Endothelial cell of umbilical vein (primary cell): Measurements from ENCODE around the gene IQCN. TPM values are rescaled to one million over a fixed set of nuclear protein-coding genes. Genes with fewer than 3 reads are reported as not detected.

Experiments used
- BruUV-seq: library from RNA; stranded (reverse); fragments of 400-500 nt; replicated peaks from 2 replicates; lab custom pipeline; 2021; lab: Mats Ljungman, UMichigan
- CTCF ChIA-PET: fragments of 300-600, 350-600 bp; sonication (Branson Sonifier 250); formaldehyde crosslinking; loops from one replicate; lab custom pipeline; 2021; ENCODE audit warnings: antibody characterized with exemption, inconsistent platforms; lab: Charles Lee
- POLR2A ChIA-PET: fragments of 300-600, 350-600 bp; sonication (Branson Sonifier 250); formaldehyde crosslinking; loops from one replicate; lab custom pipeline; 2021; ENCODE audit warnings: antibody characterized with exemption, inconsistent platforms; lab: Charles Lee
- DNase-seq: peaks from one replicate; pipeline ENCODE4 v3.0.0-alpha.2; 2011; ENCODE audit warnings: low read depth, low spot score
- FAIRE-seq: peaks from 2 replicates; lab custom pipeline; 2011; peaks lifted over from hg19 to GRCh38; lab: Jason Lieb, UNC
- H2AFZ ChIP-seq: 2 replicates; pipeline ENCODE4 v1.6.0; 2012; ENCODE audit warnings: low read depth, low read length, control low read depth, inconsistent platforms
- H3K27ac ChIP-seq: 2 replicates; pipeline ENCODE4 v1.5.1; 2011; ENCODE audit warnings: low read depth, mild to moderate bottlenecking, control low read depth, low read length, moderate library complexity; ENCODE audit not compliant: insufficient read depth
- H3K27me3 ChIP-seq, 2 experiments: 2 replicates each; pipeline versions ENCODE4 v1.6.0 to v1.6.1; 2011; ENCODE audit warnings: low read length in 2 of 2, mixed read lengths in 1 of 2; ENCODE audit not compliant: control insufficient read depth in 2 of 2, insufficient read depth in 2 of 2
- H3K36me3 ChIP-seq, 2 experiments: 2 replicates in 1 of 2; 3 replicates in 1 of 2; pipeline ENCODE4 v1.5.1; 2011; ENCODE audit warnings: low read length in 2 of 2, mild to moderate bottlenecking in 1 of 2, moderate library complexity in 1 of 2; ENCODE audit not compliant: control insufficient read depth in 2 of 2, insufficient read depth in 2 of 2; ENCODE audit errors: extremely low read depth in 1 of 2
- H3K4me1 ChIP-seq: 3 replicates; pipeline ENCODE4 v1.5.1; 2011; ENCODE audit warnings: mild to moderate bottlenecking, low read length; ENCODE audit not compliant: control insufficient read depth, insufficient read depth; ENCODE audit errors: extremely low read depth
- H3K4me2 ChIP-seq: 2 replicates; pipeline ENCODE4 v1.6.1; 2011; ENCODE audit warnings: low read length, control low read depth, mixed read lengths; ENCODE audit not compliant: insufficient read depth
- H3K4me3 ChIP-seq, 3 experiments: fragments of 200-600 bp in 1 of 3; sonication (generic), shearing (Covaris generic) in 1 of 3; replicated peaks in 1 of 3; 2 replicates each; pipeline ENCODE4 v1.5.1; 2011 to 2016; ENCODE audit warnings: control low read depth in 3 of 3, low read length in 3 of 3, mild to moderate bottlenecking in 2 of 3, inconsistent platforms in 1 of 3, low read depth in 1 of 3, moderate library complexity in 1 of 3; ENCODE audit not compliant: insufficient read depth in 1 of 3
- H3K79me2 ChIP-seq: 2 replicates; pipeline ENCODE4 v1.6.0; 2012; ENCODE audit warnings: low read length, inconsistent platforms; ENCODE audit not compliant: control insufficient read depth, insufficient read depth
- H3K9ac ChIP-seq: replicated peaks from 2 replicates; pipeline ENCODE3; 2011; ENCODE audit warnings: low read length, control low read depth; ENCODE audit not compliant: insufficient read depth; ENCODE audit errors: extremely low read depth
- H3K9me1 ChIP-seq: replicated peaks from 3 replicates; pipeline ENCODE4 v1.6.0; 2011; ENCODE audit warnings: mild to moderate bottlenecking, low read length; ENCODE audit not compliant: control insufficient read depth, insufficient read depth; ENCODE audit errors: extremely low read depth
- H3K9me3 ChIP-seq: replicated peaks from 2 replicates; pipeline ENCODE4 v1.5.1; 2012; ENCODE audit warnings: low read length, inconsistent platforms; ENCODE audit not compliant: control insufficient read depth, insufficient read depth
- H4K20me1 ChIP-seq: replicated peaks from 2 replicates; pipeline ENCODE3; 2011; ENCODE audit warnings: mild to moderate bottlenecking, low read length; ENCODE audit not compliant: control insufficient read depth, insufficient read depth; ENCODE audit errors: extremely low read depth
- FOS ChIP-seq: IDR thresholded peaks from 2 replicates; pipeline ENCODE4 v1.6.1; 2011; ENCODE audit warnings: mild to moderate bottlenecking, low read length, moderate library complexity, borderline replicate concordance; ENCODE audit not compliant: insufficient read depth
- GATA2 ChIP-seq: IDR thresholded peaks from 2 replicates; pipeline ENCODE4 v1.7.0; 2011; ENCODE audit warnings: low read depth, mild to moderate bottlenecking, moderate library complexity, mixed read lengths, low read length; ENCODE audit not compliant: insufficient read length, insufficient read depth
- JUN ChIP-seq: IDR thresholded peaks from 2 replicates; pipeline ENCODE4 v1.6.1; 2011; ENCODE audit warnings: borderline replicate concordance, low read depth; ENCODE audit not compliant: insufficient read length, insufficient read depth
- MYC ChIP-seq: IDR thresholded peaks from one replicate; pipeline ENCODE4 v1.6.1; 2011; ENCODE audit warnings: mild to moderate bottlenecking, low read depth, low read length
- POLR2A ChIP-seq: IDR thresholded peaks from 2 replicates; pipeline ENCODE4 v1.6.1; 2012; ENCODE audit warnings: low read depth, mild to moderate bottlenecking, control low read depth, low read length
- POLR2AphosphoS5 ChIP-seq: IDR thresholded peaks from 2 replicates; pipeline ENCODE4 v1.6.1; 2012; ENCODE audit warnings: low read depth, mild to moderate bottlenecking, control low read depth, low read length, moderate library complexity; ENCODE audit not compliant: insufficient read depth
- dilution Hi-C: fragments of 300-500 bp; cut with MboI; formaldehyde crosslinking; loops from one replicate; pipeline ENCODE4 v1.15.0; 2019; ENCODE audit warnings: low sequenced_read_pairs; ENCODE audit not compliant: extremely low pct_ligation_motif_present
- intact Hi-C: fragments of 100-400 bp; cut with micrococcal nuclease; formaldehyde crosslinking; loops from one replicate; pipeline ENCODE4 v1.10.0; 2022
- polyA plus RNA-seq, 4 experiments: library from polyadenylated mRNA; depleted of rRNA in 3 of 4; stranded (reverse) in 3 of 4; unstranded in 1 of 4; fragments of >200 nt; gene quantifications; 2 replicates each; pipeline versions ENCODE4 v1.2.1 to v1.2.3, GENCODE V29; 2011 to 2012; ENCODE audit warnings: missing spikeins in 1 of 4
- total RNA-seq: library from RNA; stranded (reverse); gene quantifications from 2 replicates; pipeline ENCODE4 v1.2.3, GENCODE V29; 2021
- TF ChIP-seq, protein P1 (sequence below): IDR thresholded peaks from 2 replicates; pipeline ENCODE4 v1.6.1; 2011; ENCODE audit not compliant: insufficient read depth, insufficient read length

IQCN gene
- total and polyA plus RNA-seq, 2 donors (not counting 3 experiments of a cell fraction or from before 2014, with no cell fraction given) = 1.5 to 3.0 TPM

DNA sequence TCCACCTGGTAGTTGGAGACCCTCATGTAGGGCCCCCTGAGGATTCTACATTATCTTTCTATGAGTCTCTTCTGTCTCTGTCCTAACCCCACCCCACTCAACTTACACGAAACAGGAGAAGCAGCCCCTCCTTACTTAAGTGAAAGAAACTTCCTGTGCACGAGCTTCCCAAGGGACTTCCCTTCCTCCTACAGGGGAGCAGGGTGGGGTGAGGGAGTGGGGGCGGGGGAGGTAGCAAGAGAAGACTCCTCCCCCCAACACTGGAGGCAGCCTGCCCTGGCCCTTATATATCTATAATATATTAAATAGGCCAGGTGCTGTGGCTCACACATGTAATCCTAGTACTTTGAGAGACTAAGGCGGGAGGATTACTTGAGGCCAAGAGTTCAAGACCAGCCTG lies 42.5 kb downstream of the IQCN start:
- peaks cover 0 to 8% of the 10 kb centered on the region in 2 experiments for H3K27me3 ChIP-seq
- no peak overlapping the region for H3K4me2 ChIP-seq
- TF ChIP-seq POLR2A (no peak), JUN (no peak), POLR2AphosphoS5 (no peak), MYC (no peak), FOS (no peak), GATA2 (no peak)
- TF ChIP-seq, protein P1, sequence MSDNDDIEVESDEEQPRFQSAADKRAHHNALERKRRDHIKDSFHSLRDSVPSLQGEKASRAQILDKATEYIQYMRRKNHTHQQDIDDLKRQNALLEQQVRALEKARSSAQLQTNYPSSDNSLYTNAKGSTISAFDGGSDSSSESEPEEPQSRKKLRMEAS = no peak
- no peaks in the 10 kb centered on the region for H3K79me2 ChIP-seq
- no peak for DNase-seq
- intact Hi-C loops (no loop called here), dilution Hi-C loops (no loop called here)
- FAIRE-seq = no peak
- POLR2A ChIA-PET = interaction anchor here (0.5 kb wide), 1 partner anchor 48 kb away, joined by 6 read pairs; no protein-coding TSS in a partner anchor
- BruUV-seq = no TSS peak
- no peaks in the 10 kb centered on the region for H3K9me3 ChIP-seq
- no peak overlapping the region for H3K9ac ChIP-seq
- no peak overlapping the region for H3K27ac ChIP-seq
- no peaks in the 10 kb centered on the region for H3K36me3 ChIP-seq
- no peaks in the 10 kb centered on the region for H3K4me1 ChIP-seq
- no peaks in the 10 kb centered on the region for H3K9me1 ChIP-seq
- no peak overlapping the region for H3K4me3 ChIP-seq
- H2AFZ ChIP-seq = no peak overlapping the region
- CTCF ChIA-PET = interaction anchor here (1.1 to 2.7 kb wide), 6 partner anchors 21 to 119 kb away, joined by 5 to 15 read pairs (median 7); no protein-coding TSS in a partner anchor
- H4K20me1 ChIP-seq = no peaks in the 10 kb centered on the region
